H9 (cell line): ENCODE measurements around the gene PXN. TPM values are rescaled to one million over a fixed set of nuclear protein-coding genes. Genes with fewer than 3 reads are reported as not detected.
A peak's percentile ranks its signal among the peaks of the same experiment; 100 is the strongest.

ENCODE experiments used
- DNase-seq: peaks from one replicate; pipeline ENCODE4 v3.0.0-alpha.2; 2017
- H2AFZ ChIP-seq: one replicate; pipeline ENCODE4 v1.6.1; 2013; ENCODE audit warnings: mild to moderate bottlenecking, low read length, control low read depth, moderate library complexity
- H2AK5ac ChIP-seq: 2 replicates; pipeline ENCODE4 v1.6.1; 2013; ENCODE audit warnings: low read length, control low read depth, mixed read lengths; ENCODE audit not compliant: insufficient read length
- H2BK120ac ChIP-seq: one replicate; pipeline ENCODE4 v1.6.1; 2013; ENCODE audit warnings: low read depth, mild to moderate bottlenecking, low read length, control low read depth, inconsistent platforms; ENCODE audit not compliant: poor library complexity, severe bottlenecking
- H2BK12ac ChIP-seq: 2 replicates; pipeline ENCODE4 v1.6.1; 2013; ENCODE audit warnings: low read length, control low read depth, mixed read lengths, low read depth; ENCODE audit not compliant: insufficient read length
- H2BK15ac ChIP-seq: 2 replicates; pipeline ENCODE4 v1.6.1; 2013; ENCODE audit warnings: low read depth, low read length, control low read depth
- H2BK20ac ChIP-seq: one replicate; pipeline ENCODE4 v1.6.1; 2013; ENCODE audit warnings: low read depth, mild to moderate bottlenecking, low read length, control low read depth, inconsistent platforms; ENCODE audit not compliant: poor library complexity, severe bottlenecking
- H2BK5ac ChIP-seq: 2 replicates; pipeline ENCODE4 v1.6.1; 2013; ENCODE audit warnings: low read length, control low read depth, mixed read lengths; ENCODE audit not compliant: insufficient read length
- H3K14ac ChIP-seq: 2 replicates; pipeline ENCODE4 v1.6.1; 2013; ENCODE audit warnings: low read length, control low read depth; ENCODE audit not compliant: insufficient read depth
- H3K18ac ChIP-seq: 2 replicates; pipeline ENCODE4 v1.6.1; 2013; ENCODE audit warnings: low read depth, mild to moderate bottlenecking, mixed read lengths, low read length, control low read depth; ENCODE audit not compliant: insufficient read length
- H3K23ac ChIP-seq: 2 replicates; pipeline ENCODE4 v1.6.1; 2013; ENCODE audit warnings: low read length, control low read depth, mixed read lengths, low read depth; ENCODE audit not compliant: insufficient read length
- H3K23me2 ChIP-seq: 2 replicates; pipeline ENCODE4 v1.6.1; 2013; ENCODE audit warnings: low read depth, mild to moderate bottlenecking, mixed read lengths, low read length, control low read depth; ENCODE audit not compliant: insufficient read length, poor library complexity, severe bottlenecking
- H3K27ac ChIP-seq: 2 replicates; pipeline ENCODE4 v1.5.1; 2013; ENCODE audit warnings: low read length, control low read depth, mixed read lengths, low read depth; ENCODE audit not compliant: insufficient read length
- H3K27me3 ChIP-seq: 2 replicates; pipeline ENCODE4 v1.6.1; 2013; ENCODE audit warnings: low read length, control low read depth, inconsistent platforms; ENCODE audit not compliant: insufficient read depth
- H3K4ac ChIP-seq: 2 replicates; pipeline ENCODE4 v1.6.1; 2013; ENCODE audit warnings: low read depth, mild to moderate bottlenecking, control low read depth, inconsistent platforms, low read length, moderate library complexity
- H3K4me1 ChIP-seq: 2 replicates; pipeline ENCODE4 v1.6.1; 2013; ENCODE audit warnings: low read length, control low read depth, inconsistent platforms; ENCODE audit not compliant: insufficient read depth
- H3K4me2 ChIP-seq: 2 replicates; pipeline ENCODE4 v1.6.1; 2013; ENCODE audit warnings: low read length, control low read depth, mixed read lengths; ENCODE audit not compliant: insufficient read length, insufficient read depth
- H3K56ac ChIP-seq: 2 replicates; pipeline ENCODE4 v1.6.1; 2013; ENCODE audit warnings: low read depth, mild to moderate bottlenecking, mixed read lengths, low read length, control low read depth; ENCODE audit not compliant: insufficient read length
- H3K79me1 ChIP-seq: 2 replicates; pipeline ENCODE4 v1.6.1; 2013; ENCODE audit warnings: low read depth, mild to moderate bottlenecking, moderate library complexity, low read length, control low read depth, inconsistent platforms; ENCODE audit not compliant: insufficient read depth, poor library complexity, severe bottlenecking
- H3K79me2 ChIP-seq: 2 replicates; pipeline ENCODE4 v1.6.1; 2013; ENCODE audit warnings: low read length, control low read depth, inconsistent platforms; ENCODE audit not compliant: insufficient read depth
- H3K9ac ChIP-seq: 2 replicates; pipeline ENCODE4 v1.6.1; 2013; ENCODE audit warnings: low read length, control low read depth, mixed read lengths; ENCODE audit not compliant: insufficient read length; ENCODE audit errors: extremely low read depth
- H3K9me3 ChIP-seq: one replicate; pipeline ENCODE4 v1.6.1; 2013; ENCODE audit warnings: low read depth, low read length, inconsistent platforms; ENCODE audit not compliant: control insufficient read depth
- H3T11ph ChIP-seq: one replicate; pipeline ENCODE4 v1.6.1; 2013; ENCODE audit warnings: mild to moderate bottlenecking, low read length, control low read depth, inconsistent platforms
- H4K20me1 ChIP-seq: one replicate; pipeline ENCODE4 v1.6.1; 2013; ENCODE audit not compliant: control insufficient read depth, insufficient read length, insufficient read depth
- H4K5ac ChIP-seq: 2 replicates; pipeline ENCODE4 v1.6.1; 2013; ENCODE audit warnings: low read depth, mild to moderate bottlenecking, mixed read lengths, low read length, control low read depth; ENCODE audit not compliant: insufficient read length
- H4K8ac ChIP-seq: replicated peaks from 2 replicates; pipeline ENCODE4 v1.6.1; 2013; ENCODE audit warnings: low read length, control low read depth, mixed read lengths, low read depth; ENCODE audit not compliant: insufficient read length
- H4K91ac ChIP-seq: 2 replicates; pipeline ENCODE4 v1.6.1; 2013; ENCODE audit warnings: low read depth, mild to moderate bottlenecking, moderate library complexity, mixed read lengths, low read length, control low read depth; ENCODE audit not compliant: insufficient read length
- H3K27ac Mint-ChIP-seq, 3 experiments: 2 replicates in 2 of 3; 3 replicates in 1 of 3; pipeline ENCODE4 v1.8.0; 2020 to 2021; ENCODE audit warnings: mixed read lengths in 3 of 3, mild to moderate bottlenecking in 1 of 3, moderate library complexity in 1 of 3
- H3K27me3 Mint-ChIP-seq: 2 replicates; pipeline ENCODE4 v1.8.0; 2021; ENCODE audit warnings: low read depth, mild to moderate bottlenecking, moderate library complexity, mixed read lengths
- H3K36me3 Mint-ChIP-seq, 3 experiments: 2 replicates in 2 of 3; 3 replicates in 1 of 3; pipeline ENCODE4 v1.8.0; 2020 to 2021; ENCODE audit warnings: low read depth in 3 of 3, mixed read lengths in 3 of 3; ENCODE audit not compliant: insufficient read depth in 1 of 3
- H3K4me1 Mint-ChIP-seq, 2 experiments: 2 replicates each; pipeline ENCODE4 v1.8.0; 2020; ENCODE audit warnings: mixed read lengths in 2 of 2
- H3K4me3 Mint-ChIP-seq, 2 experiments: 2 replicates in 1 of 2; 3 replicates in 1 of 2; pipeline ENCODE4 v1.8.0; 2020 to 2021; ENCODE audit warnings: mild to moderate bottlenecking in 2 of 2, mixed read lengths in 2 of 2, moderate library complexity in 1 of 2
- H3K9me3 Mint-ChIP-seq, 2 experiments: 2 replicates in 1 of 2; 3 replicates in 1 of 2; pipeline ENCODE4 v1.8.0; 2020; ENCODE audit warnings: mild to moderate bottlenecking in 2 of 2, mixed read lengths in 2 of 2, moderate library complexity in 1 of 2
- CTCF ChIP-seq: fragments of 200-600 bp; sonication (generic); conservative IDR thresholded peaks from 3 replicates; pipeline ENCODE4 v1.8.0; 2021; ENCODE audit warnings: antibody characterized with exemption, mild to moderate bottlenecking
- WGBS: extraction: QIAGEN DNeasy Blood & Tissue Kit; methylation state at CpG from one replicate; pipeline ENCODE4 v1.1.7; 2013; ENCODE audit warnings: missing lambda C conversion rate, low lambda C conversion rate, mixed read lengths; ENCODE audit not compliant: insufficient read length; ENCODE audit errors: extremely low coverage; 5-methylcytosine and 5-hydroxymethylcytosine counted together
- long read RNA-seq: library from polyadenylated mRNA; unstranded; transcript quantifications from one replicate; pipeline ENCODE4 v2.0.0, GENCODE V29; 2020
- total RNA-seq: library from RNA; stranded (reverse); gene quantifications from 2 replicates; pipeline ENCODE4 v1.2.1, GENCODE V29; 2021

Gene PXN
- total RNA-seq = 88.9 and 92.8 TPM in 2 replicates
- long read RNA-seq, transcript PXN-204 (11 exons, 3,683 nt) = major isoform, 151 of 283 reads
- long read RNA-seq, transcript PXN-202 (11 exons, 3,835 nt) = minor isoform, 5 of 283 reads
- long read RNA-seq, partial matches to known transcripts = 31 of 283 reads
- long read RNA-seq, other reads (novel, unspliced or antisense) = 95 of 283 reads

- Histone ChIP-seq H2BK5ac (no peak within 1 kb of the TSS), H3K23ac (no peak within 1 kb of the TSS), H3K14ac (peak within 1 kb of the TSS; percentile 67), H4K8ac (no peak within 1 kb of the TSS), H3K4me2 (peak within 1 kb of the TSS; percentile 50), H3K4ac (no peak within 1 kb of the TSS), H3K27ac (no peak within 1 kb of the TSS), H2AFZ (no peak within 1 kb of the TSS), H2BK120ac (no peak within 1 kb of the TSS), H3K18ac (no peak within 1 kb of the TSS), H3K9ac (peak within 1 kb of the TSS; percentile 49), H4K20me1 (no peaks in the 10 kb centered on the region), H3K79me1 (peaks cover 3% of the 10 kb centered on the region), H3T11ph (no peak within 1 kb of the TSS), H2BK15ac (no peak within 1 kb of the TSS), H4K5ac (no peak within 1 kb of the TSS), H2BK12ac (no peak within 1 kb of the TSS), H3K9me3 (no peaks in the 10 kb centered on the region), H4K91ac (no peak within 1 kb of the TSS), H3K79me2 (peaks cover 38% of the 10 kb centered on the region; the same call in 1 of the 2 replicates), H3K4me1 (peaks cover 12% of the 10 kb centered on the region), H3K56ac (no peak within 1 kb of the TSS), H2AK5ac (no peak within 1 kb of the TSS), H3K27me3 (no peaks in the 10 kb centered on the region), H2BK20ac (no peak within 1 kb of the TSS), H3K23me2 (peaks cover 8% of the 10 kb centered on the region)
- peak within 1 kb of the TSS; percentile 75 to 87 for H3K4me3 Mint-ChIP-seq
- no peaks in the 10 kb centered on the region; a peak in 1 of 5 replicates for H3K9me3 Mint-ChIP-seq
- peaks cover 31 to 46% of the 10 kb centered on the region in 2 experiments for H3K4me1 Mint-ChIP-seq
- H3K36me3 Mint-ChIP-seq = peaks cover 0 to 5% (median 5%) of the 10 kb centered on the region in 3 experiments; a peak in 3 of 7 replicates
- H3K27me3 Mint-ChIP-seq = no peaks in the 10 kb centered on the region
- peak; percentile 88 for TF ChIP-seq CTCF
- DNase-seq = peak; percentile 89
- H3K27ac Mint-ChIP-seq = peak within 1 kb of the TSS in 2 of 3 experiments; percentile 15 to 49; a peak in 5 of 7 replicates
- no CpG with 5 or more reads among the region's 81 CpGs for WGBS
These were observed at the start of gene PXN for GRCh38 chr12:120265473-120266179. PXN (minus strand) TSS chr12:120265730; CDS start chr12:120265629, 101 bp downstream.
